Nephron progenitor cell (in vitro differentiated cells): Measurements from ENCODE around the gene CYB5B.
"Not testable (repeated sequence)": the region's sequence is repeated elsewhere in the genome, so short reads cannot be mapped to it uniquely, and the experiment has no call there.

Experiments used
- DNase-seq: peaks from one replicate; pipeline ENCODE4 v3.0.0; 2021
- H3K27ac Mint-ChIP-seq: 2 replicates; pipeline ENCODE4 v1.8.0; 2021; ENCODE audit warnings: mild to moderate bottlenecking, moderate library complexity, mixed read lengths
- H3K27me3 Mint-ChIP-seq: 2 replicates; pipeline ENCODE4 v1.8.0; 2021; ENCODE audit warnings: mild to moderate bottlenecking, low read depth, mixed read lengths; ENCODE audit not compliant: poor library complexity
- H3K36me3 Mint-ChIP-seq: 2 replicates; pipeline ENCODE4 v1.8.0; 2021; ENCODE audit warnings: low read depth, mixed read lengths
- H3K4me1 Mint-ChIP-seq: 2 replicates; pipeline ENCODE4 v1.8.0; 2021; ENCODE audit warnings: mixed read lengths
- H3K4me3 Mint-ChIP-seq: 2 replicates; pipeline ENCODE4 v1.8.0; 2021; ENCODE audit warnings: mild to moderate bottlenecking, moderate library complexity, mixed read lengths
- H3K9me3 Mint-ChIP-seq: 2 replicates; pipeline ENCODE4 v1.8.0; 2021; ENCODE audit warnings: mild to moderate bottlenecking, moderate library complexity, mixed read lengths
- TF ChIP-seq, protein P1 (sequence below): fragments of 200-600 bp; sonication (generic); IDR thresholded peaks from 2 replicates; pipeline ENCODE4 v1.5.0; 2021; ENCODE audit warnings: antibody characterized with exemption

CYB5B gene

DNA sequence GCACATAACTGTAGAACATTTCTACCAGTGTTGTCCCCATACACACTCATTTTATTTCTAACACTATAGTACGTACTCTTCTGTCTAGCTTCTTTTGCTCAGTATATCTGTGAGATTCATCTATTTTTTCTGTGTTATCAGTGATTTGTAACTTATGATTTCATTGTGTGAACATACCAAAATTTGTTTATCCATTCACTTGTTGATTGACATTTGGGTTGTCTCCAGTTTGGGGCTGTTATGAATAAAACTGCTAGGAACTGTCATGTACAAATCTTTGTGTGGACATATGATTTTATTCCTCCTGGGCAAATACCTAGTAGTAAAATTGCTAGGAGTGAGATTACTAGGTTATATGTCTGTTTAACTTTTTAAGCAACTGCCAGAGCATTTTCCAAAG lies 9.6 kb downstream of the CYB5B start:
- H3K27ac Mint-ChIP-seq: no peak overlapping the region
- no peaks in the 10 kb centered on the region for H3K27me3 Mint-ChIP-seq
- no peak overlapping the region for H3K4me3 Mint-ChIP-seq
- TF ChIP-seq, protein P1, sequence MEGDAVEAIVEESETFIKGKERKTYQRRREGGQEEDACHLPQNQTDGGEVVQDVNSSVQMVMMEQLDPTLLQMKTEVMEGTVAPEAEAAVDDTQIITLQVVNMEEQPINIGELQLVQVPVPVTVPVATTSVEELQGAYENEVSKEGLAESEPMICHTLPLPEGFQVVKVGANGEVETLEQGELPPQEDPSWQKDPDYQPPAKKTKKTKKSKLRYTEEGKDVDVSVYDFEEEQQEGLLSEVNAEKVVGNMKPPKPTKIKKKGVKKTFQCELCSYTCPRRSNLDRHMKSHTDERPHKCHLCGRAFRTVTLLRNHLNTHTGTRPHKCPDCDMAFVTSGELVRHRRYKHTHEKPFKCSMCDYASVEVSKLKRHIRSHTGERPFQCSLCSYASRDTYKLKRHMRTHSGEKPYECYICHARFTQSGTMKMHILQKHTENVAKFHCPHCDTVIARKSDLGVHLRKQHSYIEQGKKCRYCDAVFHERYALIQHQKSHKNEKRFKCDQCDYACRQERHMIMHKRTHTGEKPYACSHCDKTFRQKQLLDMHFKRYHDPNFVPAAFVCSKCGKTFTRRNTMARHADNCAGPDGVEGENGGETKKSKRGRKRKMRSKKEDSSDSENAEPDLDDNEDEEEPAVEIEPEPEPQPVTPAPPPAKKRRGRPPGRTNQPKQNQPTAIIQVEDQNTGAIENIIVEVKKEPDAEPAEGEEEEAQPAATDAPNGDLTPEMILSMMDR: no peak
- H3K4me1 Mint-ChIP-seq: no peaks in the 10 kb centered on the region
- no peak for DNase-seq
- H3K36me3 Mint-ChIP-seq: peaks cover 74% of the 10 kb centered on the region
- H3K9me3 Mint-ChIP-seq: peaks cover 6% of the 10 kb centered on the region

DNA sequence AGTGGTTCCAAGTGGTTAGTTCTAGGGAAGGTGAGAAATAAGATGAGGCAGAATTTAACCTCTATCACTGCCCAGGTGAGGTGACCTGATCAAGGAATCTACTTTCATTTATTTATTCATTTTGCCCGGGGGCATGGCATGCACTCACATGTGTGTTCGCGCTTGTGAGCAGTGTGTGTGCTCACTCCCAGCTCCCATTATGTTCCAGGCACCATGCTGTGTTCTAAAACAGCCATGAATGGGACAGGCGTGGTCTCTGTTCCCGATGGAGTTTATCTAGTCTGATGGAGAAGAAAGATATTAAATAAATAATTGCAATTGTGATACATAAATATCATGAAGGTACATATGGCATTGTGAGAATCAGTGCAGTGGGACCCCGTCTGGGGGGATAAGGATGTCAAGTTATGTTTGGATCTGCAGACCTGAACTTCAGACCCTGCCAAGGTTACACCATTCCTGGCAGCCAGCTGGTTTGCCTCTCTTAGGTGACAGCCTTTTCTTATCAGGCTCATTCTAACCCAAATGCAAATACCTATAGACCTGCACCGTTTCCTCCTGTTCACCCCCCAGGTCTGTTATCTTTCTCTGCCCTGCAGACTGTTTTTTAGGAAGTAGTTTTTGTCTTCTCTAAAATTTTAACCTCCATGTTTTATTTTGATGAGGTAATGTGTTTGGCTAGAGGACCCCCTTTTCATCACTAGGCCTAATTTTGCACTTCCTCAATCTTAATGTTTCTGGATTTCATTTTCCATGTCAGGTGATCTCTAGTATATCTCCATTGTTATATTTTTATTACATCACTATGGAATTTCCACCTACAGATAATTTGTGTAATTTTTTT lies 11.8 kb downstream of the CYB5B start:
- no peak for DNase-seq
- TF ChIP-seq, protein P1: no peak
- Mint-ChIP-seq H3K27ac (peak overlapping the region; percentile 10), H3K4me3 (no peak overlapping the region), H3K36me3 (peaks cover 75% of the 10 kb centered on the region), H3K27me3 (no peaks in the 10 kb centered on the region), H3K4me1 (no peaks in the 10 kb centered on the region), H3K9me3 (peaks cover 6% of the 10 kb centered on the region)

DNA sequence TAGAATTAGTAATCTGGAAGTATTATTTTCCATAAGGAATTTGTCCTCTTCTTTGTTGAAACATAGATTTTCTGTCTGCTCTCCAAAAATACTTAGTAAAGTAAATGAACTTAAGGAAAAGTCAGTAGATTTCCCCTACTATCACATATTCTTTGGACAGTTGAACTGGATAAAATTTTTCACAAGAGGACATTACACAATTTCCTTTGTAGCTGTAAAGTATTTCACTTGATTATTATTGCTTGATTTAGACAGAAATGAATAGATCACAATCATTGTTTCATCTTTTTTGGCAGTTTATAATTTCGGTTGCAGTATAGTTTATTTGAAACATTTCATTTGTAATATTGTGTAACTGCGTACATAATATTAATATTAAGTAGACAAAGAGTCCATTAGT lies 12.5 kb downstream of the CYB5B start:
- TF ChIP-seq, protein P1: no peak
- H3K27ac Mint-ChIP-seq: no peak overlapping the region
- H3K27me3 Mint-ChIP-seq: no peaks in the 10 kb centered on the region

DNA sequence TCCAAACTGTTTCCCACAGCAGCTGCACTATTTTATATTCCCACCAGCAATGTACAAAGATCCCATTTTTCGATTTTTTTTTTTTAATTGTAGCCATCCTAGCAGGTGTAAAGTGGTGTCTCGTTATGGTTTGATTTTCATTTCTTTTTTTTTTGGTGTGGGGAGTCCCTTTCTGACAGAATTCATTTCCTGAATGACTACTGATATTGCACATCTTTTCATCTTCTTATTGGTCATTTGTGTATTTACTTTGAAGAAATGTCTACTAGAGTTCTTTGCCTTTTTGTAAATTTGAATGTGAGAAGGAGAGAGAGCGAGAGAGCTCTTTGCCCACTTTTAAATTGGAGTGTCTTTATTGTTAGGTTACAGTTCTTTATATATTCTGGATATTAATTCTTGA lies 14.0 kb downstream of the CYB5B start:
- no peak overlapping the region for H3K4me3 Mint-ChIP-seq

More for the DNA sequence above, 12.5 kb downstream of the CYB5B start:
- H3K4me3 Mint-ChIP-seq: no peak overlapping the region
- peaks cover 6% of the 10 kb centered on the region for H3K9me3 Mint-ChIP-seq
- H3K4me1 Mint-ChIP-seq: no peaks in the 10 kb centered on the region
- no peak for DNase-seq
- peaks cover 77% of the 10 kb centered on the region for H3K36me3 Mint-ChIP-seq

DNA sequence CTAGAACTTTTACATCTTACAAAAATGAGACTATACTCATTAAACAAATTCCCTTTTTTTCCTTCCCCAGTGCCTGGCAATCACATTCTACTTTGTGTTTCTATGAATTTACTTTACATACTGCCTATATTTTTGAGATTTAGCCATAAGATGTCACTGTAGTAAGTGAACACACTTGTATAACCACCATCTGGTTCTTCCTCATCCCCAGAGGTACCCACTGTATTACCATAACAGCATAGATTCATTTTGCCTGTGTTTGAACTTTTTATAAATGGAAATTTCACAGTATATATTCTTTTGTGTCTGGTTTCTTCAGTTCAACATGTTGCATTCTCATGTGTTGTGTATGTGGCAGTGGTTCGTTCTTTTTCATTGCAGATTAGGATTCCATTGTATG lies 15.8 kb downstream of the CYB5B start:
- no peak for DNase-seq
- Mint-ChIP-seq H3K4me1 (no peaks in the 10 kb centered on the region), H3K9me3 (peaks cover 6% of the 10 kb centered on the region), H3K27me3 (no peaks in the 10 kb centered on the region), H3K27ac (no peak overlapping the region), H3K36me3 (peaks cover 51% of the 10 kb centered on the region), H3K4me3 (no peak overlapping the region)
- TF ChIP-seq, protein P1: no peak

More for the DNA sequence above, 14.0 kb downstream of the CYB5B start:
- TF ChIP-seq, protein P1: no peak
- no peak overlapping the region for H3K27ac Mint-ChIP-seq
- no peaks in the 10 kb centered on the region for H3K4me1 Mint-ChIP-seq
- peaks cover 6% of the 10 kb centered on the region for H3K9me3 Mint-ChIP-seq
- no peak for DNase-seq
- H3K27me3 Mint-ChIP-seq: no peaks in the 10 kb centered on the region
- H3K36me3 Mint-ChIP-seq: peaks cover 67% of the 10 kb centered on the region

DNA sequence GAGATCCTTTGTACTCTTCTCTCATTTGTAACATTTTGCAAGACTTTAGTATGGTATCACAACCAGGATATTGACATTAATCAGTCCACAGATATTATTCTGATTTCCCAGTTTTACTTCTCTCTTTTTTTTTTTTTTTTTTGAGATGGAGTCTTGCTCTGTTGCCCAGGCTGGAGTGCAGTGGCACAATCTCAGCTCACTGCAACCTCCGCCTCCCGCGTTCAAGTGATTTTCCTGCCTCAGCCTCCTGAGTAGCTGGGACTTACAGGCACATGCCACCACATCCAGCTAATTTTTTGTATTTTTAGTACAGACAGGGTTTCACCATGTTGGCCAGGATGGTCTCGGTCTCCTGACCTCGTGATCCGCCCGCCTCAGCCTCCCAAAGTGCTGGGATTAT lies 16.6 kb downstream of the CYB5B start:
- H3K4me1 Mint-ChIP-seq, H3K27me3 Mint-ChIP-seq, H3K27ac Mint-ChIP-seq, H3K4me3 Mint-ChIP-seq, H3K9me3 Mint-ChIP-seq, DNase-seq: not testable (repeated sequence)
- peaks cover 50% of the 10 kb centered on the region for H3K36me3 Mint-ChIP-seq
